PC-9 (cell line): ENCODE data around the gene ACAD8. TPM values are rescaled to one million over a fixed set of nuclear protein-coding genes. Genes with fewer than 3 reads are reported as not detected.

ENCODE experiments used
- BruUV-seq: library from RNA; stranded (reverse); fragments of 400-500 nt; replicated peaks from 2 replicates; lab custom pipeline; 2021; lab: Mats Ljungman, UMichigan
- CTCF ChIA-PET: fragments of 300-600 bp; sonication (Branson Sonifier 250); formaldehyde crosslinking; loops from one replicate; lab custom pipeline; 2022; ENCODE audit warnings: antibody characterized with exemption; lab: Charles Lee
- POLR2A ChIA-PET: fragments of 300-600 bp; sonication (Branson Sonifier 250); formaldehyde crosslinking; loops from one replicate; lab custom pipeline; 2022; ENCODE audit warnings: antibody characterized with exemption; ENCODE audit not compliant: unreplicated experiment; lab: Charles Lee
- DNase-seq, 2 experiments: peaks; one replicate each; pipeline versions ENCODE4 v3.0.0 to v3.0.0-alpha.2; 2015 to 2022; ENCODE audit warnings: mixed read lengths in 1 of 2
- H2AFZ ChIP-seq: fragments of 200-600 bp; sonication (generic); 2 replicates; pipeline ENCODE4 v1.8.1; 2017; ENCODE audit warnings: antibody characterized with exemption
- H3F3A ChIP-seq: fragments of 200-600 bp; sonication (generic); 2 replicates; pipeline ENCODE4 v1.8.1; 2017; ENCODE audit warnings: antibody characterized with exemption, mild to moderate bottlenecking, low read depth; ENCODE audit not compliant: insufficient read depth
- H3K27ac ChIP-seq: fragments of 200-600 bp; sonication (generic); 2 replicates; pipeline ENCODE4 v1.6.1; 2016; ENCODE audit warnings: mixed run types
- H3K27me3 ChIP-seq: fragments of 200-600 bp; sonication (generic); 2 replicates; pipeline ENCODE4 v1.6.1; 2016; ENCODE audit warnings: low read depth, mixed run types; ENCODE audit not compliant: insufficient read depth
- H3K36me3 ChIP-seq: fragments of 200-600 bp; sonication (generic); 2 replicates; pipeline ENCODE4 v1.6.1; 2016; ENCODE audit warnings: low read depth, mixed run types
- H3K4me1 ChIP-seq: fragments of 200-600 bp; sonication (generic); replicated peaks from 2 replicates; pipeline ENCODE4 v1.6.1; 2016; ENCODE audit warnings: mixed run types; ENCODE audit not compliant: insufficient read depth
- H3K4me2 ChIP-seq: fragments of 200-600 bp; sonication (generic); 2 replicates; pipeline ENCODE4 v1.6.1; 2017; ENCODE audit warnings: mixed run types
- H3K4me3 ChIP-seq: fragments of 200-600 bp; sonication (generic); 2 replicates; pipeline ENCODE4 v1.6.1; 2016; ENCODE audit warnings: mixed run types
- H3K79me2 ChIP-seq: fragments of 200-600 bp; sonication (generic); 2 replicates; pipeline ENCODE4 v1.6.1; 2017; ENCODE audit warnings: low read depth, mixed run types
- H3K9me2 ChIP-seq: fragments of 200-600 bp; sonication (generic); 2 replicates; pipeline ENCODE4 v1.8.1; 2017; ENCODE audit warnings: mild to moderate bottlenecking; ENCODE audit not compliant: insufficient read depth
- H3K9me3 ChIP-seq: fragments of 200-600 bp; sonication (generic); 2 replicates; pipeline ENCODE4 v1.8.1; 2016; ENCODE audit warnings: low read depth; ENCODE audit not compliant: insufficient read depth
- H4K20me1 ChIP-seq: fragments of 200-600 bp; sonication (generic); 2 replicates; pipeline ENCODE4 v1.8.1; 2017; ENCODE audit not compliant: insufficient read depth
- CTCF ChIP-seq: fragments of 200-600 bp; sonication (generic); conservative IDR thresholded peaks from 2 replicates; pipeline ENCODE4 v1.6.1; 2017; ENCODE audit warnings: mixed run types, antibody characterized with exemption, mild to moderate bottlenecking, moderate library complexity
- EZH2 ChIP-seq: fragments of 200-600 bp; sonication (generic); IDR thresholded peaks from 2 replicates; pipeline ENCODE4 v1.8.0; 2017; ENCODE audit warnings: antibody characterized with exemption, low read depth
- intact Hi-C: fragments of 100-400 bp; cut with micrococcal nuclease; formaldehyde crosslinking; loops from one replicate; pipeline ENCODE4 v1.10.0; 2022; ENCODE audit not compliant: unreplicated experiment
- total RNA-seq: library from RNA; stranded (reverse); gene quantifications from 2 replicates; pipeline ENCODE4 v1.2.3, GENCODE V29; 2021

ACAD8 gene
- total RNA-seq, 1 experiment from 2014 or later: 16.1 TPM

GRCh38 chr11:134242376-134242775, 11.0 kb upstream of the ACAD8 start:
- BruUV-seq: no TSS peak
- Histone ChIP-seq H3K36me3 (no peaks in the 10 kb centered on the region), H3K4me2 (no peak overlapping the region), H3K4me3 (no peak overlapping the region), H3K9me2 (no peaks in the 10 kb centered on the region), H3F3A (no peaks in the 10 kb centered on the region), H3K79me2 (no peaks in the 10 kb centered on the region), H3K4me1 (no peaks in the 10 kb centered on the region), H3K9me3 (no peaks in the 10 kb centered on the region), H4K20me1 (no peaks in the 10 kb centered on the region), H3K27ac (no peak overlapping the region), H3K27me3 (no peaks in the 10 kb centered on the region), H2AFZ (no peak overlapping the region)
- no peak for DNase-seq
- no peak for TF ChIP-seq CTCF
- no peak for TF ChIP-seq EZH2
- intact Hi-C loops: no loop called here
- POLR2A ChIA-PET: no interaction called here
- CTCF ChIA-PET: no interaction called here

GRCh38 chr11:134243913-134244312, 9.5 kb upstream of the ACAD8 start:
- Histone ChIP-seq H3K36me3 (no peaks in the 10 kb centered on the region), H3K79me2 (no peaks in the 10 kb centered on the region), H3K27ac (no peak overlapping the region), H3K9me2 (no peaks in the 10 kb centered on the region), H2AFZ (no peak overlapping the region), H3F3A (no peaks in the 10 kb centered on the region), H3K4me2 (no peak overlapping the region), H3K9me3 (no peaks in the 10 kb centered on the region), H4K20me1 (no peaks in the 10 kb centered on the region), H3K4me3 (no peak overlapping the region), H3K4me1 (no peaks in the 10 kb centered on the region), H3K27me3 (no peaks in the 10 kb centered on the region)
- ChIA-PET POLR2A (no interaction called here), CTCF (no interaction called here)
- intact Hi-C loops: no loop called here
- DNase-seq: no peak
- BruUV-seq: no TSS peak
- no peak for TF ChIP-seq CTCF
- TF ChIP-seq EZH2: no peak

GRCh38 chr11:134244593-134244992, 8.8 kb upstream of the ACAD8 start:
- Histone ChIP-seq H3K4me1 (no peaks in the 10 kb centered on the region), H4K20me1 (no peaks in the 10 kb centered on the region), H3K79me2 (no peaks in the 10 kb centered on the region), H3F3A (no peaks in the 10 kb centered on the region), H3K9me3 (no peaks in the 10 kb centered on the region), H3K4me3 (no peak overlapping the region), H3K9me2 (no peaks in the 10 kb centered on the region), H2AFZ (no peak overlapping the region), H3K36me3 (no peaks in the 10 kb centered on the region), H3K4me2 (no peak overlapping the region), H3K27me3 (no peaks in the 10 kb centered on the region), H3K27ac (no peak overlapping the region)
- TF ChIP-seq EZH2: no peak
- TF ChIP-seq CTCF: peak; percentile 70
- ChIA-PET CTCF (no interaction called here), POLR2A (no interaction called here)
- BruUV-seq: no TSS peak
- no peak for DNase-seq
- intact Hi-C loops: no loop called here
